Esophagus squamous epithelium (tissue), 5 donors: ENCODE data around the gene PPM1A. TPM values are rescaled to one million over a fixed set of nuclear protein-coding genes. Genes with fewer than 3 reads are reported as not detected.

Experiments used
- DNase-seq: peaks from one replicate; lab custom pipeline; 2025; lab: John Stamatoyannopoulos, UW
- H3K27ac ChIP-seq, 4 donors: fragments of 200-600 bp; sonication (generic); one replicate each; pipeline ENCODE4 v1.5.1; 2016 to 2019; ENCODE audit warnings: mild to moderate bottlenecking in 1 of 4
- H3K27me3 ChIP-seq, 4 donors: fragments of 200-600 bp; sonication (generic); 1 replicate in 3 of 4; 2 replicates in 1 of 4; pipeline versions ENCODE4 v1.5.1 to v1.6.0; 2017 to 2021; ENCODE audit warnings: antibody characterized with exemption in 1 of 4
- H3K36me3 ChIP-seq, 3 donors: fragments of 200-600 bp; sonication (generic); one replicate each; pipeline ENCODE4 v1.5.1; 2016 to 2019
- H3K4me1 ChIP-seq, 3 donors: fragments of 200-600 bp; sonication (generic); one replicate each; pipeline ENCODE4 v1.5.1; 2017 to 2019
- H3K4me3 ChIP-seq, 4 donors: fragments of 200-600 bp; sonication (generic); 1 replicate in 3 of 4; 2 replicates in 1 of 4; pipeline ENCODE4 v1.5.1; 2016 to 2019; ENCODE audit warnings: mild to moderate bottlenecking in 2 of 4, moderate library complexity in 1 of 4
- H3K9me3 ChIP-seq, 3 donors: fragments of 200-600 bp; sonication (generic); one replicate each; pipeline ENCODE4 v1.5.1; 2016 to 2019
- CTCF ChIP-seq, 6 experiments: fragments of 450-650 bp in 4 of 6; fragments of 200-600 bp in 2 of 6; sonication (generic) in 2 of 6; IDR thresholded peaks; one replicate each; pipeline ENCODE4 v1.5.1; 2016 to 2019; ENCODE audit warnings: antibody characterized with exemption in 6 of 6, mild to moderate bottlenecking in 4 of 6, moderate library complexity in 4 of 6
- POLR2A ChIP-seq, 4 donors: fragments of 450-650 bp; IDR thresholded peaks; one replicate each; pipeline ENCODE4 v1.6.1; 2017; ENCODE audit warnings: antibody characterized with exemption in 4 of 4, mild to moderate bottlenecking in 4 of 4, moderate library complexity in 3 of 4
- WGBS, 2 donors: methylation state at CpG; one replicate each; pipeline ENCODE4 v1.1.5; 2018; 5-methylcytosine and 5-hydroxymethylcytosine counted together
- intact Hi-C: fragments of 100-400 bp; cut with DNase I; formaldehyde crosslinking; loops from one replicate; pipeline ENCODE4 v1.15.0; 2022
- total RNA-seq, 4 donors: library from RNA; depleted of rRNA; stranded (reverse); fragments of >200 nt; gene quantifications; one replicate each; pipeline ENCODE4 v1.1.0, GENCODE V29; 2016
- donor health status: DM: yes; HTN: yes; CAD: no.

The PPM1A gene
- total RNA-seq, 4 donors from 2014 or later = 16.7 to 34.3 (median 22.7) TPM

DNA sequence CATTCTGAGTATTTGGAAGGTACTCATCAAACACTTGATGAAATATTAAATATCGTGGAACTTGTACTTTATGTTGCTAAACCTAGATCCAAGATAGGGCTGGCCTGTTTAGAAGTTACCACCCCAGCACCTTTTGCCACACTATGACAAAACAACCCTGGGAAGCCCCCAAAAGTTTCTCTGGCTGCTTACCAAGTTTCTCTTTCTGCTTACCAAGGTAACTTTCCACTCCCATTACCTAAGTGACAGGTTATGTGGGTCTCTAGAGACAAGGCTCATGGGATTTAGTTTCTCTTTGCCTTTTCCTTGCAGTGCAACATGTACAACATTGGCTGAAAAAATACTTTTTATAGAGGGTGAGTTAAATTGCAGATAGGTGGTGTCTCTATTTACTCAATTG, 28.9 kb upstream of the PPM1A start:
- Histone ChIP-seq H3K27ac (no peak overlapping the region), H3K4me3 (no peak overlapping the region), H3K4me1 (no peaks in the 10 kb centered on the region), H3K36me3 (no peaks in the 10 kb centered on the region), H3K27me3 (no peaks in the 10 kb centered on the region), H3K9me3 (no peaks in the 10 kb centered on the region)
- TF ChIP-seq POLR2A (IDR thresholded peaks at IDR 0.05) (no peak), CTCF (IDR thresholded peaks at IDR 0.05) (no peak)
- intact Hi-C loops = no loop called here
- no peak for DNase-seq
- 71 to 100% methylated on average over 1 of the region's 1 CpG for WGBS, 2 donors

GRCh38 chr14:60220917-60221316, 28.1 kb upstream of the PPM1A start:
- no peaks in the 10 kb centered on the region for H3K4me1 ChIP-seq
- H3K9me3 ChIP-seq = no peaks in the 10 kb centered on the region
- no peaks in the 10 kb centered on the region for H3K36me3 ChIP-seq
- TF ChIP-seq POLR2A (IDR thresholded peaks at IDR 0.05) = no peak
- TF ChIP-seq CTCF (IDR thresholded peaks at IDR 0.05) = no peak
- H3K4me3 ChIP-seq = no peak overlapping the region
- no peak overlapping the region for H3K27ac ChIP-seq
- WGBS, 2 donors = 75 to 80% methylated on average over 10 of the region's 10 CpGs
- intact Hi-C loops = no loop called here
- no peaks in the 10 kb centered on the region for H3K27me3 ChIP-seq
- no peak for DNase-seq

DNA sequence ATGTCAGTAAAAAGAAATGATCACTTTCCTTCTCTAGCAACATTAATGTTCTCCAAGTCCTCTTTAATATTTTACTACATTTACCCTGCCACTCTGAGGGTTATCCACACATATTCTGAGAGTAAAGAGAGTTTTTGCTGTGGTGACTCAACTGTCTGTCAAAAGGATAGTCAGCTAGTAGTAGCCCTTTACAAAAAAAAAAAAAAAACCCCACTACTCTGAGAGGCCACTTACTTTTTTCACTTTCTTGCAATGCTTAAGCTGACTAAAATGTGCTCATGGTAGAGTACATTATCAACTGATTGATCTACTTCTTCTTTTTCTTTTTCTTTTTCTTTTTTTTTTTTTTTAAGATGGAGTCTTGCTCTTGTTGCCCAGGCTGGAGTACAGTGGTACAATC, 27.6 kb upstream of the PPM1A start:
- Histone ChIP-seq H3K9me3 (no peaks in the 10 kb centered on the region), H3K4me3 (no peak overlapping the region), H3K27me3 (no peaks in the 10 kb centered on the region), H3K27ac (no peak overlapping the region), H3K36me3 (no peaks in the 10 kb centered on the region), H3K4me1 (no peaks in the 10 kb centered on the region)
- intact Hi-C loops = no loop called here
- TF ChIP-seq CTCF (IDR thresholded peaks at IDR 0.05) (no peak), POLR2A (IDR thresholded peaks at IDR 0.05) (no peak)
- no peak for DNase-seq

DNA sequence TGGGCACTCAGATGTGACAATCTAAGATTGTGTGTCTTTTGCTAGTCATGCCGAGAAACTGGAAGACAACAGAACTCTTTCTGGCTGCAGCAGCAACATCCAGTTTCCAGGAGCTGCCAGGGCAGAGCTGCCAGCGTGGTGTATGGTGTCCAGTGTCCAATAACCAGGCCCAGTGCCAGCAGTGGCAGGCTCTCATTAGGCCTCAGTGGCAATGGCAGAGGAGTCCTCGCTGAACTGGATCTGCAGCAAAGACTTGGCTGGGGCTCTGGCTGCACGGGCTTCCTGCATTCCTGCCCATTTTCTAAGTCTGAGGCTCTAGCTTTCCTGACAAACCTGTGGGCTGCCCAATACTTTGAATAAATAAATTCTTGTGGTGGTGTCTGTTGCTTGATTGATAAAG, 26.2 kb upstream of the PPM1A start:
- WGBS, 2 donors = 29 to 67% methylated on average over 2 to 4 of the region's 4 CpGs
- Histone ChIP-seq H3K4me1 (no peaks in the 10 kb centered on the region), H3K36me3 (no peaks in the 10 kb centered on the region), H3K27me3 (no peaks in the 10 kb centered on the region), H3K9me3 (no peaks in the 10 kb centered on the region), H3K4me3 (no peak overlapping the region), H3K27ac (no peak overlapping the region)
- intact Hi-C loops = no loop called here
- no peak for DNase-seq
- no peak for TF ChIP-seq CTCF (IDR thresholded peaks at IDR 0.05)
- no peak for TF ChIP-seq POLR2A (IDR thresholded peaks at IDR 0.05)

GRCh38 chr14:60225265-60225664, 23.8 kb upstream of the PPM1A start:
- 71 to 75% methylated on average over 3 of the region's 3 CpGs for WGBS, 2 donors
- H3K27ac ChIP-seq = no peak overlapping the region
- no peaks in the 10 kb centered on the region for H3K4me1 ChIP-seq
- H3K27me3 ChIP-seq = no peaks in the 10 kb centered on the region
- intact Hi-C loops = no loop called here
- no peaks in the 10 kb centered on the region for H3K36me3 ChIP-seq
- H3K9me3 ChIP-seq = no peaks in the 10 kb centered on the region
- TF ChIP-seq CTCF (IDR thresholded peaks at IDR 0.05) (no peak), POLR2A (IDR thresholded peaks at IDR 0.05) (no peak)
- H3K4me3 ChIP-seq = no peak overlapping the region
- no peak for DNase-seq
